Pancreas (tissue), 10 donors: ENCODE measurements around the gene MAP7D3. TPM values are rescaled to one million over a fixed set of nuclear protein-coding genes. Genes with fewer than 3 reads are reported as not detected.

Experiments
- ATAC-seq, 4 donors: fragments of 200-7000 bp; cut with Tn5 transposase; one replicate each; pipeline versions ENCODE4 v1.8.0 to v1.9.1; 2020; ENCODE audit warnings: mild to moderate bottlenecking in 4 of 4, moderate library complexity in 4 of 4
- DNase-seq, 6 donors: peaks; one replicate each; pipeline ENCODE4 v3.0.0-alpha.2; 2020
- FAIRE-seq: peaks from 2 replicates; lab custom pipeline; 2012; peaks lifted over from hg19 to GRCh38; lab: Jason Lieb, UNC
- H3K27ac ChIP-seq, 4 donors: fragments of 200-600 bp; sonication (generic); 1 replicate in 3 of 4; 2 replicates in 1 of 4; pipeline versions ENCODE4 v1.5.0 to v1.8.0; 2020
- H3K27me3 ChIP-seq, 4 donors: fragments of 200-600 bp; one replicate each; pipeline ENCODE4 v1.8.0; 2021
- H3K36me3 ChIP-seq, 3 donors: fragments of 200-600 bp; sonication (generic) in 1 of 3; one replicate each; pipeline versions ENCODE4 v1.5.0 to v1.8.0; 2020 to 2021
- H3K4me1 ChIP-seq, 3 donors: fragments of 200-600 bp; one replicate each; pipeline ENCODE4 v1.8.0; 2021
- H3K4me3 ChIP-seq, 4 donors: fragments of 200-600 bp; sonication (generic) in 2 of 4; one replicate each; pipeline versions ENCODE4 v1.5.0 to v1.8.0; 2020 to 2021
- H3K9me3 ChIP-seq, 4 donors: fragments of 200-600 bp; one replicate each; pipeline ENCODE4 v1.8.0; 2021
- WGBS, 2 donors: extraction: QIAGEN DNeasy Blood & Tissue Kit; methylation state at CpG; one replicate each; pipeline ENCODE4 v1.1.7; 2013; 5-methylcytosine and 5-hydroxymethylcytosine counted together
- intact Hi-C, 3 donors: fragments of 100-400 bp; cut with DNase I; formaldehyde crosslinking; loops; one replicate each; pipeline versions ENCODE4 v1.11.1 to v1.14.2; 2022
- polyA plus RNA-seq, 2 donors: library from polyadenylated mRNA; stranded (reverse); fragments of 200-250 nt; gene quantifications; one replicate each; pipeline ENCODE4 v1.2.3, GENCODE V29; 2013
- total RNA-seq, 6 donors: library from RNA; stranded (reverse); fragmentation: NEBNext Ultra II Directional in 4 of 6; extraction: Animal tissue kit (Norgen Biotek cat#: 25700) in 4 of 6; gene quantifications; one replicate each; pipeline versions ENCODE4 v1.2.1 to v1.2.4, GENCODE V29; 2021 to 2023
- TF ChIP-seq, protein P1 (sequence below), 4 donors: fragments of 200-600 bp; sonication (generic) in 3 of 4; IDR thresholded peaks; one replicate each; pipeline versions ENCODE4 v1.5.0 to v1.8.0; 2021; ENCODE audit warnings: antibody characterized with exemption in 4 of 4
- donor health status: healthy with polysubstance abuse.
- donor health status: DM: no; HTN: no; CAD: no; lungs with moderate emphysema.
- donor health status: DM: no; HTN: no; CAD: no.
- donor health status: control.
- donor health status: control.
- donor health status: Bipolar disorder and iron deficiency.
- donor health status: DM: yes; HTN: yes; CAD: no.
- donor health status: DM: no; HTN: no; CAD: no.
- donor health status: DM: no; HTN: no; CAD: no.
- donor health status: DM: yes; HTN: yes; CAD: no.

MAP7D3 gene
- total and polyA plus RNA-seq, 8 donors: 1.1 to 3.6 (median 2.2) TPM

DNA sequence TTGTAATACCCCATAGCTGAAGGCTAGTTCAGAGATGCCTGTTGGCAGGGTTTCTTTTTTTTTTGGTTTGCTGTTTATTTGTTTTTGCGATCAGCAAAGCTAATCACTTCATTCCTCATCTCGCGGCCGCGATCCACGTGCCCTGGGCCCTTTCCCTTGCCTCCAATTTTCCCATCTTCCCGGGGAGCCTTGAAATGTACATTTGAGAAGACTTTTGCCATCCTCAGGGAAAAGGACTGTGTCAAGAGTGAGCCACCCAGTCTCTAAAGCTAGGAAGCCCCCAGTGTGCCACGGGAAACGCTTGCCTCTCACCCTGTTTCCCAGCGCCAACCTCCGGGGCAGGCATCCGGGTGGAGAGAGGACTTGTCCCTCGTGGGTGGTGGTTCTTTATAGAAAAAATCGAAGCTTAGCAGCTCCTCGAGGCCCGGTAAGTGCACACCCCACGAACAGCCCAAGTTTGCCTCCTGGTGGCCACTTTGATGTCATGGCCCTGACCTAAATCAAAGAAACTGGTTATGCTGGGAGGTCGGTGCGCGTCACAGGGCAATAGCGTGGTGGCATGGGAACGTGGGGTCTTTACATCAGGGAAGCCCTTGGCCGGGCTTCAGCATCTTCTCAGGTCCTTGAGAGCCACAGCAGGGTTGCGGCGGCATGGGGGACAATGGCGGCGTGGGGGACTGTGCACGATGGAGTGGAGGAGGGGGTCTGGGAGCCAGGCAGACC is 42.0 kb downstream of the MAP7D3 start:
- TF ChIP-seq, protein P1, sequence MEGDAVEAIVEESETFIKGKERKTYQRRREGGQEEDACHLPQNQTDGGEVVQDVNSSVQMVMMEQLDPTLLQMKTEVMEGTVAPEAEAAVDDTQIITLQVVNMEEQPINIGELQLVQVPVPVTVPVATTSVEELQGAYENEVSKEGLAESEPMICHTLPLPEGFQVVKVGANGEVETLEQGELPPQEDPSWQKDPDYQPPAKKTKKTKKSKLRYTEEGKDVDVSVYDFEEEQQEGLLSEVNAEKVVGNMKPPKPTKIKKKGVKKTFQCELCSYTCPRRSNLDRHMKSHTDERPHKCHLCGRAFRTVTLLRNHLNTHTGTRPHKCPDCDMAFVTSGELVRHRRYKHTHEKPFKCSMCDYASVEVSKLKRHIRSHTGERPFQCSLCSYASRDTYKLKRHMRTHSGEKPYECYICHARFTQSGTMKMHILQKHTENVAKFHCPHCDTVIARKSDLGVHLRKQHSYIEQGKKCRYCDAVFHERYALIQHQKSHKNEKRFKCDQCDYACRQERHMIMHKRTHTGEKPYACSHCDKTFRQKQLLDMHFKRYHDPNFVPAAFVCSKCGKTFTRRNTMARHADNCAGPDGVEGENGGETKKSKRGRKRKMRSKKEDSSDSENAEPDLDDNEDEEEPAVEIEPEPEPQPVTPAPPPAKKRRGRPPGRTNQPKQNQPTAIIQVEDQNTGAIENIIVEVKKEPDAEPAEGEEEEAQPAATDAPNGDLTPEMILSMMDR (IDR thresholded peaks at IDR 0.05): peak in 3 of 4 donors; percentile 8 to 39 (median 37)
- Histone ChIP-seq H3K36me3 (no peaks in the 10 kb centered on the region), H3K27ac (no peak overlapping the region), H3K27me3 (peaks cover 0 to 8% (median 0%) of the 10 kb centered on the region in 4 donors), H3K4me1 (no peaks in the 10 kb centered on the region), H3K9me3 (no peaks in the 10 kb centered on the region), H3K4me3 (no peak overlapping the region)
- ATAC-seq (peak in 3 of 4 donors; percentile 67 to 76 (median 68)), FAIRE-seq (no peak), DNase-seq (peak in 3 of 6 donors; percentile 6 to 57 (median 39))
- intact Hi-C loops: no loop called here
- 29 to 38% methylated on average over 28 of the region's 28 CpGs for WGBS, 2 donors

DNA sequence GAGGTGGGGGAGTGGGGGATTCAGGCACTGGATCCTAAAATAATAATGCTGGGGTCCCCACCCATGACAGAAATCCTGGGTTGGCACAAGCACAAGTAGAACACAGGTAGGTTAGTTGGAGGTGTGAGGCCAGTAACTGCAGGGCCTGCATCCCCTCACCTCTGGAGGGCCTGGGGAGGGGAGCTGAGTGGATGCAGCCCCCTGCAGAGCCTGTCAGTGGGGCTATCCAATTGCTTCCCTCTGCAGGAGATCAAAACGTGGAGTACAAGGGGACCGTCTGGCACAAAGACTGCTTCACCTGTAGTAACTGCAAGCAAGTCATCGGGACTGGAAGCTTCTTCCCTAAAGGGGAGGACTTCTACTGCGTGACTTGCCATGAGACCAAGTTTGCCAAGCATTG is 43.7 kb downstream of the MAP7D3 start:
- Histone ChIP-seq H3K27ac (no peak overlapping the region), H3K4me1 (no peaks in the 10 kb centered on the region)
- intact Hi-C loops: no loop called here

DNA sequence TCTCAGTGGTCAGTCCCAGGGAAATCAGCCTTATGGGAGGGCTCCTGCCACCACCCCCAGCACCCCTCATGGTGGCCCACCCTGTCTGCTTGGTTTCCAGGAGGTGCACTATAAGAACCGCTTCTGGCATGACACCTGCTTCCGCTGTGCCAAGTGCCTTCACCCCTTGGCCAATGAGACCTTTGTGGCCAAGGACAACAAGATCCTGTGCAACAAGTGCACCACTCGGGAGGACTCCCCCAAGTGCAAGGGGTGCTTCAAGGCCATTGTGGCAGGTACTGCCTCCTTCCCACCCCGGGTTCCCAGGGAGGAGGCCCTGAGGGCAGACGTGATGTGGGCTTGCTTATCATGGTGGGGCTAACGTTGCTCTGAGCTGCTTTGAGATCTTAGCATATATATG is 44.3 kb downstream of the MAP7D3 start:
- Histone ChIP-seq H3K27me3 (peaks cover 0 to 3% (median 0%) of the 10 kb centered on the region in 4 donors), H3K27ac (no peak overlapping the region), H3K9me3 (no peaks in the 10 kb centered on the region), H3K4me3 (no peak overlapping the region), H3K36me3 (no peaks in the 10 kb centered on the region), H3K4me1 (no peaks in the 10 kb centered on the region)
- 52 to 67% methylated on average over 6 of the region's 6 CpGs for WGBS, 2 donors
- TF ChIP-seq, protein P1 (IDR thresholded peaks at IDR 0.05): no peak
- ATAC-seq (no peak), DNase-seq (no peak), FAIRE-seq (no peak)
- intact Hi-C loops: no loop called here

More for the DNA sequence above, 43.7 kb downstream of the MAP7D3 start:
- H3K9me3 ChIP-seq: no peaks in the 10 kb centered on the region
- H3K4me3 ChIP-seq: no peak overlapping the region
- H3K36me3 ChIP-seq: no peaks in the 10 kb centered on the region
- no peak for ATAC-seq
- no peak for DNase-seq
- FAIRE-seq: no peak
- H3K27me3 ChIP-seq: peaks cover 0 to 3% (median 0%) of the 10 kb centered on the region in 4 donors
- TF ChIP-seq, protein P1 (IDR thresholded peaks at IDR 0.05): no peak
- 53 to 62% methylated on average over 4 of the region's 4 CpGs for WGBS, 2 donors

DNA sequence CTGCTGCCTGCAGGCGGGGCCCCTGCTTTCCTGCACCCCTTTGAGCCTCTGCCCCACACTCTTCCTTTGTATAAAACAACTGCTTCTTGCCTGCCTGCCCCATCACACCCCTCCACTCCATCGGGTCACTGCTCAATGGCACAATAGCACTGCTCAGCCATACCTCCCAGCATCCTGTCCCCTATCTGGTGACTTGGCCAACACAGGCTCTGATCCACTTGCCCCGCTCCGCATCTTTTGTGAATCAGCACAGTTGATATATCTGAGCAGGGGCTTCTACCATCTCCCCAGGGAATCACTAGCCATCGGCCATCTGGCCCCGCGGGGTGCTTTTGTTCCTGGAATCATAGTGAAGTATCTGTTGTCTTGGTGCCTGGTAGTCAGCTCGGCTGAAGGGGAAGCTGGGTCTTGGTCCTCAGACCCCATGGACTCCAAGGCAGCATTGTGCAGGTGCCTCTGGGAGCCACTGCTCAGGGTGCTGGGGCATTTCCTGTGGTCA is 45.3 kb downstream of the MAP7D3 start:
- TF ChIP-seq, protein P1 (IDR thresholded peaks at IDR 0.05): no peak
- FAIRE-seq: no peak
- Histone ChIP-seq H3K4me3 (no peak overlapping the region), H3K27ac (no peak overlapping the region), H3K27me3 (peaks cover 0 to 3% (median 0%) of the 10 kb centered on the region in 4 donors), H3K36me3 (no peaks in the 10 kb centered on the region), H3K4me1 (no peaks in the 10 kb centered on the region), H3K9me3 (no peaks in the 10 kb centered on the region)
- intact Hi-C loops: no loop called here
- DNase-seq: no peak
- ATAC-seq: no peak
- WGBS, 2 donors: 64 to 72% methylated on average over 8 of the region's 8 CpGs

DNA sequence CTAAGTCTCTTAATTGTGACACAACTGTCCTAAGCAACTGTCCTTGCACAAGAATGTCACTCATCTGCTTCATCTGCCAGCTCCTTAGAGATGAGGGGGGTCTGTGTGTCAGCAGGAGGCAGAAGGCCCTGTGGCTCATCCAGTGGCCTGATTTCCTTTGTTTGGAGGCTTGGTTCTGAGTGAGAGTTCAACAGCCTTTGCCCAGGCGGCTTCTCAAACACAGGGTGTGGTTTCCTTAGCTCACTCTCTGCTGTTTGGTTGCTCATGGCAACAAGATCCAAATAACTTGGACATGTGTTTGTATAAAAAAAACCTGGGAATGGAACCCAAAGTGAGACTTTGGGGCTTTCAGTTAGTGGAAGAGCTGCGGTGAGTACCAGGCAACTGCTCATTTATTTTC is 46.6 kb downstream of the MAP7D3 start:
- Histone ChIP-seq H3K4me3 (no peak overlapping the region), H3K27me3 (peaks cover 0 to 7% (median 0%) of the 10 kb centered on the region in 4 donors), H3K27ac (no peak overlapping the region), H3K36me3 (no peaks in the 10 kb centered on the region), H3K4me1 (no peaks in the 10 kb centered on the region), H3K9me3 (no peaks in the 10 kb centered on the region)
- no peak for DNase-seq
- no peak for FAIRE-seq
- TF ChIP-seq, protein P1 (IDR thresholded peaks at IDR 0.05): no peak
- WGBS, 2 donors: 72 to 85% methylated on average over 2 of the region's 2 CpGs
- ATAC-seq: peak in 2 of 4 donors; percentile 49 to 50
- intact Hi-C loops: no loop called here
